Measurements from ENCODE around the gene SLC9C1. TPM values are rescaled to one million over a fixed set of nuclear protein-coding genes. Genes with fewer than 3 reads are reported as not detected.

Gene SLC9C1
- polyA plus RNA-seq, 1 donor (not counting 4 experiments of a cell fraction or from before 2014, with no cell fraction given), result not detected

DNA sequence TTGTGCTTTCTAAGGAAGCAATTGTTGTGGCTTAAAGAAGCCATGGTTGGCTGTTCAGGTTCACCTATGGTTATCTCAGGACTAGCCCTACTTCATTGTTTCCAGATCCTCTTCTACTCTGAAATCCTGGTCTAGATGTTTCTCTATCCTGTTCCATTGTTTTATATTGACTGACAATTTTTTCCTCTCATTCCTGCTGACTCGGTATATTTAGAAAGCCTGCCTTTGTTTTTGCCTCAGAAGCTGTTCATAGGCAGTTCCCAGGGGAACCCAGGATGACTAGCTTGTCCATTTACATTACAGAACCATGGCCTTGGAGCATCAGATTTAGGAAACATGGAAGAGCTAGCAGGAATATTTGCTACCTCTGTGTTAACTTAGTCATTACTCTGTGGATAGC, 64.0 kb downstream of the SLC9C1 start:
- DNase-seq (ENCODE audit: low read depth, low spot score) (no peak), FAIRE-seq (no peak)
- Histone ChIP-seq H3K27ac (ENCODE audit: control insufficient read depth, insufficient read depth, low read length) (no peak overlapping the region), H3K79me2 (ENCODE audit: control insufficient read depth, insufficient read depth, low read length) (no peaks in the 10 kb centered on the region), H3K4me1 (ENCODE audit: control insufficient read depth, extremely low read depth, insufficient read depth, low read length) (no peaks in the 10 kb centered on the region), H3K4me3 (ENCODE audit: control insufficient read depth in 2 of 3, extremely low read depth in 1 of 3, insufficient read depth in 2 of 3, low read depth in 1 of 3, low read length in 3 of 3) (no peak overlapping the region), H3K4me2 (ENCODE audit: control insufficient read depth, extremely low read depth, insufficient read depth, low read depth, low read length) (no peak overlapping the region), H3K9ac (ENCODE audit: control insufficient read depth, extremely low read depth, insufficient read depth, low read length) (no peak overlapping the region), H3K36me3 (ENCODE audit: control insufficient read depth in 2 of 2, extremely low read depth in 1 of 2, insufficient read depth in 2 of 2, low read length in 2 of 2) (no peaks in the 10 kb centered on the region), H2AFZ (ENCODE audit: control insufficient read depth, low read length) (no peak overlapping the region), H3K9me1 (ENCODE audit: control insufficient read depth, extremely low read depth, insufficient read depth, low read length) (no peaks in the 10 kb centered on the region), H3K9me3 (ENCODE audit: control insufficient read depth, low read depth, low read length) (no peaks in the 10 kb centered on the region), H3K27me3 (ENCODE audit: control insufficient read depth, extremely low read depth, insufficient read depth, low read length) (no peaks in the 10 kb centered on the region), H4K20me1 (ENCODE audit: control insufficient read depth, extremely low read depth, insufficient read depth, low read length) (no peaks in the 10 kb centered on the region)
- TF ChIP-seq, protein P1, sequence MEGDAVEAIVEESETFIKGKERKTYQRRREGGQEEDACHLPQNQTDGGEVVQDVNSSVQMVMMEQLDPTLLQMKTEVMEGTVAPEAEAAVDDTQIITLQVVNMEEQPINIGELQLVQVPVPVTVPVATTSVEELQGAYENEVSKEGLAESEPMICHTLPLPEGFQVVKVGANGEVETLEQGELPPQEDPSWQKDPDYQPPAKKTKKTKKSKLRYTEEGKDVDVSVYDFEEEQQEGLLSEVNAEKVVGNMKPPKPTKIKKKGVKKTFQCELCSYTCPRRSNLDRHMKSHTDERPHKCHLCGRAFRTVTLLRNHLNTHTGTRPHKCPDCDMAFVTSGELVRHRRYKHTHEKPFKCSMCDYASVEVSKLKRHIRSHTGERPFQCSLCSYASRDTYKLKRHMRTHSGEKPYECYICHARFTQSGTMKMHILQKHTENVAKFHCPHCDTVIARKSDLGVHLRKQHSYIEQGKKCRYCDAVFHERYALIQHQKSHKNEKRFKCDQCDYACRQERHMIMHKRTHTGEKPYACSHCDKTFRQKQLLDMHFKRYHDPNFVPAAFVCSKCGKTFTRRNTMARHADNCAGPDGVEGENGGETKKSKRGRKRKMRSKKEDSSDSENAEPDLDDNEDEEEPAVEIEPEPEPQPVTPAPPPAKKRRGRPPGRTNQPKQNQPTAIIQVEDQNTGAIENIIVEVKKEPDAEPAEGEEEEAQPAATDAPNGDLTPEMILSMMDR (optimal IDR thresholded peaks at IDR 0.05 in 1 of 3, IDR thresholded peaks at IDR 0.05 in 1 of 3, conservative IDR thresholded peaks at IDR 0.05 in 1 of 3; ENCODE audit: extremely low read depth in 1 of 3, insufficient read depth in 2 of 3, low read length in 3 of 3), result no peak
- no peak for TF ChIP-seq EZH2 (IDR thresholded peaks at IDR 0.05; ENCODE audit: low read length)
- dilution Hi-C loops (cut with MboI; ENCODE audit: extremely low pct_ligation_motif_present, low sequenced_read_pairs), result no loop called here

DNA sequence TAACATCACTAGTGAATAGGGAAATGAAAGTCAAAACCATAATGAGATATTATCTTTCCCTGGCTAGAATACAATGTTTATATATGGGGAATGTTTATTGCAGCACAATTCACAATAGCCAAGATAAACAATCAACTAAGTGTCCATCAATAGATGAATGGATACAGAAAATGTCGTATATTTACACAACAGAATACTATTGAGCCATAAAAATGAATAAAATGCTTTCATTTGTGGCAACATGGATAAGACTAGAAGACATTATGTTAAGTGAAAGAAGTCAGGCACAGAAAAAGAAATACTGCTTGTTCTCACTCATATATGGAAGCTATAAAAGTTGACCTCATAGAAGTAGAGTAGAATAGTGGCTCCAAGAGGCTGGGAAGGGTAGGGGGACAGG, 65.2 kb downstream of the SLC9C1 start:
- DNase-seq (ENCODE audit: low read depth, low spot score) (no peak), FAIRE-seq (no peak)
- no peaks in the 10 kb centered on the region for H3K36me3 ChIP-seq (ENCODE audit: control insufficient read depth in 2 of 2, extremely low read depth in 1 of 2, insufficient read depth in 2 of 2, low read length in 2 of 2)
- no peaks in the 10 kb centered on the region for H3K79me2 ChIP-seq (ENCODE audit: control insufficient read depth, insufficient read depth, low read length)
- dilution Hi-C loops (cut with MboI; ENCODE audit: extremely low pct_ligation_motif_present, low sequenced_read_pairs), result no loop called here
- no peaks in the 10 kb centered on the region for H3K9me3 ChIP-seq (ENCODE audit: control insufficient read depth, low read depth, low read length)
- H3K4me3 ChIP-seq (ENCODE audit: control insufficient read depth in 2 of 3, extremely low read depth in 1 of 3, insufficient read depth in 2 of 3, low read depth in 1 of 3, low read length in 3 of 3), result no peak overlapping the region
- TF ChIP-seq EZH2 (IDR thresholded peaks at IDR 0.05; ENCODE audit: low read length), result no peak
- TF ChIP-seq, protein P1 (optimal IDR thresholded peaks at IDR 0.05 in 1 of 3, IDR thresholded peaks at IDR 0.05 in 1 of 3, conservative IDR thresholded peaks at IDR 0.05 in 1 of 3; ENCODE audit: extremely low read depth in 1 of 3, insufficient read depth in 2 of 3, low read length in 3 of 3), result no peak
- H3K4me1 ChIP-seq (ENCODE audit: control insufficient read depth, extremely low read depth, insufficient read depth, low read length), result no peaks in the 10 kb centered on the region
- H4K20me1 ChIP-seq (ENCODE audit: control insufficient read depth, extremely low read depth, insufficient read depth, low read length), result no peaks in the 10 kb centered on the region
- H3K27me3 ChIP-seq (ENCODE audit: control insufficient read depth, extremely low read depth, insufficient read depth, low read length), result no peaks in the 10 kb centered on the region
- no peak overlapping the region for H3K9ac ChIP-seq (ENCODE audit: control insufficient read depth, extremely low read depth, insufficient read depth, low read length)
- H3K9me1 ChIP-seq (ENCODE audit: control insufficient read depth, extremely low read depth, insufficient read depth, low read length), result no peaks in the 10 kb centered on the region
- no peak overlapping the region for H2AFZ ChIP-seq (ENCODE audit: control insufficient read depth, low read length)
- H3K27ac ChIP-seq (ENCODE audit: control insufficient read depth, insufficient read depth, low read length), result no peak overlapping the region
- H3K4me2 ChIP-seq (ENCODE audit: control insufficient read depth, extremely low read depth, insufficient read depth, low read depth, low read length), result no peak overlapping the region

All from keratinocyte (primary cell).